Measurements from ENCODE around the gene DHX9.

DHX9 gene

GRCh38 chr1:182841368-182841988, 2.3 kb downstream of the DHX9 start:
- peak overlapping the region; percentile 88 for H3K4me3 ChIP-seq (ENCODE audit: low read length)
- TF ChIP-seq CTCF (conservative IDR thresholded peaks at IDR 0.05; ENCODE audit: low read depth, low read length) = no peak
- no peak for DNase-seq (ENCODE audit: low read depth)

- DNase-seq (ENCODE audit: low read depth) = no peak
- H3K4me3 ChIP-seq (ENCODE audit: low read length) = no peak overlapping the region
- no peak for TF ChIP-seq CTCF (conservative IDR thresholded peaks at IDR 0.05; ENCODE audit: low read depth, low read length)
Observed at GRCh38 chr1:182842265-182842664, 3.1 kb downstream of the DHX9 start.

GRCh38 chr1:182845379-182845778, 6.2 kb downstream of the DHX9 start:
- no peak for TF ChIP-seq CTCF (conservative IDR thresholded peaks at IDR 0.05; ENCODE audit: low read depth, low read length)
- H3K4me3 ChIP-seq (ENCODE audit: low read length) = no peak overlapping the region
- no peak for DNase-seq (ENCODE audit: low read depth)

GRCh38 chr1:182845894-182846293, 6.7 kb downstream of the DHX9 start:
- DNase-seq (ENCODE audit: low read depth) = no peak
- H3K4me3 ChIP-seq (ENCODE audit: low read length) = no peak overlapping the region
- TF ChIP-seq CTCF (conservative IDR thresholded peaks at IDR 0.05; ENCODE audit: low read depth, low read length) = no peak

GRCh38 chr1:182847105-182847504, 8.0 kb downstream of the DHX9 start:
- H3K4me3 ChIP-seq (ENCODE audit: low read length) = no peak overlapping the region
- TF ChIP-seq CTCF (conservative IDR thresholded peaks at IDR 0.05; ENCODE audit: low read depth, low read length) = no peak
- DNase-seq (ENCODE audit: low read depth) = no peak

GRCh38 chr1:182848736-182849135, 9.6 kb downstream of the DHX9 start:
- H3K4me3 ChIP-seq (ENCODE audit: low read length) = no peak overlapping the region
- no peak for TF ChIP-seq CTCF (conservative IDR thresholded peaks at IDR 0.05; ENCODE audit: low read depth, low read length)

GRCh38 chr1:182850319-182850718, 11.2 kb downstream of the DHX9 start:
- no peak for DNase-seq (ENCODE audit: low read depth)
- H3K4me3 ChIP-seq (ENCODE audit: low read length) = no peak overlapping the region
- no peak for TF ChIP-seq CTCF (conservative IDR thresholded peaks at IDR 0.05; ENCODE audit: low read depth, low read length)

More at GRCh38 chr1:182848736-182849135, 9.6 kb downstream of the DHX9 start:
- no peak for DNase-seq (ENCODE audit: low read depth)

All from retinal pigment epithelial cell (primary cell).